OCI-LY7 (cell line): Measurements from ENCODE around the gene BSND.

Source experiments
- EZH2phosphoT487 ChIP-seq: fragments of 200-600 bp; sonication (generic); IDR thresholded peaks from 2 replicates; pipeline ENCODE4 v1.6.1; 2018; ENCODE audit warnings: low read depth, borderline replicate concordance, mild to moderate bottlenecking, mixed run types, antibody characterized with exemption, low read length, moderate library complexity, mixed read lengths
- TF ChIP-seq, protein P1 (sequence below): fragments of 200-600 bp; sonication (generic); conservative IDR thresholded peaks from 2 replicates; pipeline ENCODE4 v1.5.1; 2014; ENCODE audit warnings: mild to moderate bottlenecking, antibody characterized with exemption, low read length, moderate library complexity, mixed read lengths

DNA sequence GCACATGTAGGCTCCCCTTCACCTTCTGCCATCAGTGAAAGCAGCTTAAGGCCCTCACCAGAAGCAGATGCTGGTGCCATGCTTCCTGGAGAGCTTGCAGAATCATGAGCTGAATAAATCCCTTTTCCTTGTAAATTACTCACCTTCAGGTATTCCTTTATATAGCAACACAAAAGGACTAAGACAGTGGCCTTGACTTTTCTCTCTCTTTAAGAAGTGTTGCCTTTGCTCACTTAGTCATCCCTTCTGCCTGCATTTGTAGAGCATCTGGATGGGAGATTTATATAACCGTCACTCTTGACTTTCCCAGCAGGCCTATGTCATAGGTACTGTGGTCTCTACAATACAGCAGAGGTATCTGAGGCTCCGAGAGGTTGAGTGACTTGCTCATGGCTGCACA lies 44.3 kb downstream of the BSND start:
- TF ChIP-seq, protein P1, sequence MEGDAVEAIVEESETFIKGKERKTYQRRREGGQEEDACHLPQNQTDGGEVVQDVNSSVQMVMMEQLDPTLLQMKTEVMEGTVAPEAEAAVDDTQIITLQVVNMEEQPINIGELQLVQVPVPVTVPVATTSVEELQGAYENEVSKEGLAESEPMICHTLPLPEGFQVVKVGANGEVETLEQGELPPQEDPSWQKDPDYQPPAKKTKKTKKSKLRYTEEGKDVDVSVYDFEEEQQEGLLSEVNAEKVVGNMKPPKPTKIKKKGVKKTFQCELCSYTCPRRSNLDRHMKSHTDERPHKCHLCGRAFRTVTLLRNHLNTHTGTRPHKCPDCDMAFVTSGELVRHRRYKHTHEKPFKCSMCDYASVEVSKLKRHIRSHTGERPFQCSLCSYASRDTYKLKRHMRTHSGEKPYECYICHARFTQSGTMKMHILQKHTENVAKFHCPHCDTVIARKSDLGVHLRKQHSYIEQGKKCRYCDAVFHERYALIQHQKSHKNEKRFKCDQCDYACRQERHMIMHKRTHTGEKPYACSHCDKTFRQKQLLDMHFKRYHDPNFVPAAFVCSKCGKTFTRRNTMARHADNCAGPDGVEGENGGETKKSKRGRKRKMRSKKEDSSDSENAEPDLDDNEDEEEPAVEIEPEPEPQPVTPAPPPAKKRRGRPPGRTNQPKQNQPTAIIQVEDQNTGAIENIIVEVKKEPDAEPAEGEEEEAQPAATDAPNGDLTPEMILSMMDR: no peak
- no peak for TF ChIP-seq EZH2phosphoT487
